GM19455 (cell line): ENCODE measurements around the gene FAAP100.
"Not testable (repeated sequence)": the region's sequence is repeated elsewhere in the genome, so short reads cannot be mapped to it uniquely, and the experiment has no call there.

ENCODE experiments used
- ATAC-seq: cut with Tn5 transposase; IDR thresholded peaks from one replicate; pipeline ENCODE4 v1.9.1; 2021; ENCODE audit not compliant: unreplicated experiment

Gene FAAP100

GRCh38 chr17:81538651-81539570 is 13.2 kb downstream of the FAAP100 start:
- ATAC-seq, result no peak

GRCh38 chr17:81537856-81538555 is 14.1 kb downstream of the FAAP100 start:
- no peak for ATAC-seq

GRCh38 chr17:81537343-81537855 is 14.8 kb downstream of the FAAP100 start:
- no peak for ATAC-seq

GRCh38 chr17:81536299-81537290 is 15.6 kb downstream of the FAAP100 start:
- no peak for ATAC-seq

GRCh38 chr17:81535480-81536298 is 16.5 kb downstream of the FAAP100 start:
- no peak for ATAC-seq

- ATAC-seq, result no peak
Measured at GRCh38 chr17:81535007-81535328, 17.2 kb downstream of the FAAP100 start.

GRCh38 chr17:81534157-81535006 is 17.8 kb downstream of the FAAP100 start:
- no peak for ATAC-seq

- no peak for ATAC-seq
Measured at GRCh38 chr17:81533339-81534141, 18.6 kb downstream of the FAAP100 start.

- no peak for ATAC-seq
Measured at GRCh38 chr17:81532490-81533287, 19.5 kb downstream of the FAAP100 start.

GRCh38 chr17:81531998-81532404 is 20.2 kb downstream of the FAAP100 start:
- not testable (repeated sequence) for ATAC-seq

- ATAC-seq, result not testable (repeated sequence)
Measured at GRCh38 chr17:81531013-81531412, 21.1 kb downstream of the FAAP100 start.

GRCh38 chr17:81529437-81529803 is 22.7 kb downstream of the FAAP100 start:
- no peak for ATAC-seq

GRCh38 chr17:81528651-81529436 is 23.3 kb downstream of the FAAP100 start:
- ATAC-seq, result no peak

GRCh38 chr17:81528384-81528650 is 23.8 kb downstream of the FAAP100 start:
- ATAC-seq, result no peak

- ATAC-seq, result no peak
Measured at GRCh38 chr17:81527591-81528383, 24.4 kb downstream of the FAAP100 start, which contains the start of gene FSCN2. FSCN2 (plus strand) TSS chr17:81528377; CDS start chr17:81528532, 155 bp downstream.
